Activated B cell treated with CpG ODN at 0.5 μM for 24 hours (primary cell): ENCODE measurements around the gene DVL3. TPM values are rescaled to one million over a fixed set of nuclear protein-coding genes. Genes with fewer than 3 reads are reported as not detected.

ENCODE experiments used
- total RNA-seq: library from RNA; stranded (reverse); gene quantifications from 2 replicates; pipeline ENCODE4 v1.2.3, GENCODE V29; 2022

DVL3 gene
- total RNA-seq, 1 donor from 2014 or later = 54.2 TPM

Other genes starting within 250 kb of the DVL3 start
- gene ABCC5, start 137.5 kb upstream of the DVL3 start, total RNA-seq = 10.6 and 11.1 TPM in 2 replicates
- not detected in 2 replicates for gene HTR3D, start 123.6 kb upstream of the DVL3 start, total RNA-seq
- gene HTR3C, start 102.3 kb upstream of the DVL3 start, total RNA-seq = not detected in 2 replicates
- gene HTR3E, start 58.3 kb upstream of the DVL3 start, total RNA-seq = not detected in 2 replicates
- 72.0 and 74.2 TPM in 2 replicates for gene EIF2B5, start 20.0 kb upstream of the DVL3 start, total RNA-seq
- gene AP2M1, start 19.5 kb downstream of the DVL3 start, total RNA-seq = 169 and 177 TPM in 2 replicates
- gene ABCF3, start 30.8 kb downstream of the DVL3 start, total RNA-seq = 78.0 and 86.7 TPM in 2 replicates
- gene VWA5B2, start 74.2 kb downstream of the DVL3 start, total RNA-seq = 0.42 and 0.76 TPM in 2 replicates
- 33.8 and 34.0 TPM in 2 replicates for gene ALG3, start 93.6 kb downstream of the DVL3 start, total RNA-seq
- gene EEF1AKMT4, start 94.3 kb downstream of the DVL3 start, total RNA-seq = 1.9 and 2.9 TPM in 2 replicates
- gene CAMK2N2, start 106.2 kb downstream of the DVL3 start, total RNA-seq = not detected in 2 replicates
- not detected in 2 replicates for gene ECE2, start 120.6 kb downstream of the DVL3 start, total RNA-seq
- 206 and 210 TPM in 2 replicates for gene PSMD2, start 143.9 kb downstream of the DVL3 start, total RNA-seq
- 292 and 319 TPM in 2 replicates for gene EIF4G1, start 159.2 kb downstream of the DVL3 start, total RNA-seq
- gene FAM131A, start 182.2 kb downstream of the DVL3 start, total RNA-seq = 4.5 and 5.3 TPM in 2 replicates
- gene CLCN2, start 206.2 kb downstream of the DVL3 start, total RNA-seq = 3.4 and 3.5 TPM in 2 replicates
- gene POLR2H, start 206.3 kb downstream of the DVL3 start, total RNA-seq = 49.3 and 60.5 TPM in 2 replicates
- gene THPO, start 222.8 kb downstream of the DVL3 start, total RNA-seq = not detected in 2 replicates
- gene CHRD, start 224.7 kb downstream of the DVL3 start, total RNA-seq = not detected in 2 replicates